H1 (cell line): ENCODE data around the gene LPCAT1. TPM values are rescaled to one million over a fixed set of nuclear protein-coding genes. Genes with fewer than 3 reads are reported as not detected.
A peak's percentile ranks its signal among the peaks of the same experiment; 100 is the strongest.

Experiments used
- CTCF ChIA-PET: fragments of 300-600 bp; sonication (Branson Sonifier 250); formaldehyde crosslinking; loops from one replicate; lab custom pipeline; 2021; ENCODE audit not compliant: partially characterized antibody; lab: Charles Lee
- POLR2A ChIA-PET: fragments of 300-600 bp; sonication (Branson Sonifier 250); formaldehyde crosslinking; loops from one replicate; lab custom pipeline; 2021; ENCODE audit warnings: inconsistent platforms; ENCODE audit not compliant: partially characterized antibody; lab: Charles Lee
- DNase-seq, 2 experiments: peaks; one replicate each; pipeline versions ENCODE4 v3.0.0 to v3.0.0-alpha.2; 2010 to 2022; ENCODE audit warnings: low spot score in 2 of 2, low read depth in 1 of 2, mixed read lengths in 1 of 2
- FAIRE-seq: peaks from 2 replicates; lab custom pipeline; 2011; peaks lifted over from hg19 to GRCh38; lab: Jason Lieb, UNC
- H2AFZ ChIP-seq: 2 replicates; pipeline ENCODE4 v1.8.1; 2012; ENCODE audit warnings: low read length, inconsistent platforms
- H2AK5ac ChIP-seq: 2 replicates; pipeline ENCODE4 v1.6.1; 2013; ENCODE audit warnings: low read depth, low read length
- H2BK120ac ChIP-seq: replicated peaks from 2 replicates; pipeline ENCODE3; 2013; ENCODE audit warnings: low read depth, low read length, inconsistent platforms
- H2BK12ac ChIP-seq: 2 replicates; pipeline ENCODE4 v1.6.1; 2013; ENCODE audit warnings: low read depth, low read length
- H2BK15ac ChIP-seq: 2 replicates; pipeline ENCODE4 v1.6.1; 2013; ENCODE audit warnings: low read length
- H2BK20ac ChIP-seq: 2 replicates; pipeline ENCODE4 v1.6.1; 2013; ENCODE audit warnings: low read length
- H2BK5ac ChIP-seq: 2 replicates; pipeline ENCODE4 v1.6.1; 2013; ENCODE audit warnings: low read depth, low read length
- H3K14ac ChIP-seq: 2 replicates; pipeline ENCODE4 v1.6.1; 2013; ENCODE audit warnings: inconsistent platforms; ENCODE audit not compliant: insufficient read length
- H3K18ac ChIP-seq: 2 replicates; pipeline ENCODE4 v1.6.1; 2013; ENCODE audit warnings: low read length; ENCODE audit errors: extremely low read depth
- H3K23ac ChIP-seq: 2 replicates; pipeline ENCODE4 v1.6.1; 2013; ENCODE audit warnings: inconsistent platforms; ENCODE audit not compliant: insufficient read length
- H3K23me2 ChIP-seq: 2 replicates; pipeline ENCODE4 v1.6.1; 2013; ENCODE audit warnings: low read depth, low read length
- H3K27ac ChIP-seq: 2 replicates; pipeline ENCODE4 v1.6.1; 2011; ENCODE audit warnings: low read depth, low read length, inconsistent platforms
- H3K27me3 ChIP-seq, 4 experiments: replicated peaks in 1 of 4; 1 replicate in 1 of 4; 2 replicates in 3 of 4; pipeline versions ENCODE4 v1.6.1 to v1.8.1; 2011 to 2013; ENCODE audit warnings: low read length in 3 of 4, mild to moderate bottlenecking in 3 of 4, inconsistent platforms in 2 of 4, mixed read lengths in 2 of 4, moderate library complexity in 1 of 4; ENCODE audit not compliant: control insufficient read depth in 3 of 4, insufficient read depth in 3 of 4; ENCODE audit errors: extremely low read depth in 1 of 4
- H3K36me3 ChIP-seq, 4 experiments: 2 replicates each; pipeline versions ENCODE4 v1.6.1 to v1.8.1; 2011 to 2013; ENCODE audit warnings: mild to moderate bottlenecking in 4 of 4, low read length in 3 of 4, moderate library complexity in 2 of 4, control low read depth in 1 of 4, inconsistent platforms in 1 of 4; ENCODE audit not compliant: insufficient read depth in 4 of 4, control insufficient read depth in 2 of 4
- H3K4ac ChIP-seq: replicated peaks from 2 replicates; pipeline ENCODE3; 2013; ENCODE audit warnings: low read length, low read depth, mixed read lengths, inconsistent platforms; ENCODE audit not compliant: insufficient read length
- H3K4me1 ChIP-seq, 4 experiments: replicated peaks in 1 of 4; 1 replicate in 1 of 4; 2 replicates in 3 of 4; pipeline versions ENCODE4 v1.6.1 to v1.8.1; 2011 to 2013; ENCODE audit warnings: low read length in 3 of 4, inconsistent platforms in 2 of 4, mixed read lengths in 1 of 4; ENCODE audit not compliant: insufficient read depth in 4 of 4, control insufficient read depth in 3 of 4
- H3K4me2 ChIP-seq, 2 experiments: 2 replicates each; pipeline versions ENCODE4 v1.6.1 to v1.8.1; 2011 to 2013; ENCODE audit warnings: low read depth in 2 of 2, low read length in 2 of 2, control low read depth in 1 of 2, inconsistent platforms in 1 of 2, mild to moderate bottlenecking in 1 of 2; ENCODE audit not compliant: insufficient read depth in 1 of 2
- H3K4me3 ChIP-seq, 4 experiments: fragments of 200-600, 300-600 bp in 1 of 4; sonication (generic), shearing (Covaris generic), sonication (Bioruptor Twin) in 1 of 4; 2 replicates each; pipeline versions ENCODE4 v1.5.1 to v1.8.1; 2011 to 2016; ENCODE audit warnings: low read length in 4 of 4, low read depth in 3 of 4, control low read depth in 2 of 4, inconsistent platforms in 2 of 4, mild to moderate bottlenecking in 2 of 4, mixed read lengths in 1 of 4, moderate library complexity in 1 of 4; ENCODE audit not compliant: insufficient read depth in 2 of 4; ENCODE audit errors: extremely low read depth in 1 of 4
- H3K56ac ChIP-seq: replicated peaks from 2 replicates; pipeline ENCODE3; 2013; ENCODE audit warnings: low read depth, mild to moderate bottlenecking, mixed read lengths, low read length, inconsistent platforms; ENCODE audit not compliant: insufficient read length
- H3K79me1 ChIP-seq: 2 replicates; pipeline ENCODE4 v1.6.1; 2013; ENCODE audit warnings: low read depth, low read length, control low read depth
- H3K79me2 ChIP-seq, 2 experiments: 2 replicates each; pipeline versions ENCODE4 v1.6.1 to v1.8.1; 2012 to 2013; ENCODE audit warnings: low read length in 2 of 2, mild to moderate bottlenecking in 2 of 2, inconsistent platforms in 1 of 2; ENCODE audit not compliant: insufficient read depth in 2 of 2, control insufficient read depth in 1 of 2
- H3K9ac ChIP-seq, 4 experiments: replicated peaks in 1 of 4; 1 replicate in 1 of 4; 2 replicates in 3 of 4; pipeline versions ENCODE4 v1.6.1 to v1.8.1; 2011 to 2013; ENCODE audit warnings: low read depth in 3 of 4, low read length in 3 of 4, control low read depth in 2 of 4, mild to moderate bottlenecking in 2 of 4, moderate library complexity in 2 of 4, inconsistent platforms in 1 of 4; ENCODE audit errors: extremely low read depth in 1 of 4
- H3K9me3 ChIP-seq, 2 experiments: 2 replicates each; pipeline versions ENCODE4 v1.6.1 to v1.8.1; 2012 to 2013; ENCODE audit warnings: mild to moderate bottlenecking in 2 of 2, moderate library complexity in 2 of 2, control low read depth in 1 of 2, inconsistent platforms in 1 of 2, low read depth in 1 of 2, low read length in 1 of 2, mixed read lengths in 1 of 2; ENCODE audit not compliant: insufficient read depth in 2 of 2
- H4K20me1 ChIP-seq, 2 experiments: replicated peaks in 1 of 2; 2 replicates each; pipeline versions ENCODE3 to v1.8.1; 2011 to 2013; ENCODE audit warnings: inconsistent platforms in 2 of 2, low read length in 2 of 2, mild to moderate bottlenecking in 1 of 2; ENCODE audit not compliant: insufficient read depth in 2 of 2, control insufficient read depth in 1 of 2
- H4K5ac ChIP-seq: 2 replicates; pipeline ENCODE4 v1.6.1; 2013; ENCODE audit warnings: low read length, low read depth, mixed read lengths, inconsistent platforms; ENCODE audit not compliant: insufficient read length
- H4K8ac ChIP-seq: 2 replicates; pipeline ENCODE4 v1.8.0; 2013; ENCODE audit warnings: mild to moderate bottlenecking, moderate library complexity, low read length, inconsistent platforms; ENCODE audit not compliant: insufficient read depth; ENCODE audit errors: extremely low read depth
- H4K91ac ChIP-seq: replicated peaks from 2 replicates; pipeline ENCODE3; 2013; ENCODE audit warnings: low read length, mixed read lengths, inconsistent platforms; ENCODE audit not compliant: insufficient read length
- WGBS, 2 experiments: shearing (Covaris generic) in 1 of 2; methylation state at CpG; one replicate each; pipeline versions ENCODE4 v1.1.6 to v1.1.7; 2013 to 2015; ENCODE audit warnings: low lambda C conversion rate in 2 of 2, mixed read lengths in 2 of 2, inconsistent platforms in 1 of 2, low coverage in 1 of 2, missing lambda C conversion rate in 1 of 2; ENCODE audit not compliant: insufficient replicate concordance in 2 of 2, insufficient coverage in 1 of 2, insufficient read length in 1 of 2; ENCODE audit errors: extremely low coverage in 1 of 2, missing lambda C conversion rate in 1 of 2; 5-methylcytosine and 5-hydroxymethylcytosine counted together
- polyA plus RNA-seq, 7 experiments: library from polyadenylated mRNA; depleted of rRNA in 3 of 7; stranded (reverse) in 5 of 7; unstranded in 2 of 7; fragments of >200 nt in 5 of 7; fragments of 200-250 nt in 2 of 7; gene quantifications; 1 replicate in 5 of 7; 2 replicates in 1 of 7; 4 replicates in 1 of 7; pipeline versions ENCODE4 v1.2.1 to v1.2.3, GENCODE V29; 2011 to 2013; ENCODE audit warnings: missing spikeins in 2 of 7, mixed read lengths in 2 of 7
- total RNA-seq: library from RNA; stranded (reverse); fragmentation: NEBNext Ultra II Directional; extraction: Animal tissue kit (Norgen Biotek cat#: 25700); gene quantifications from 2 replicates; pipeline ENCODE4 v1.2.1, GENCODE V29; 2021

The LPCAT1 gene
- total and polyA plus RNA-seq, 2 of the 8 experiments (the other 6 are each of a cell fraction or from before 2014, with no cell fraction given): 107 to 260 TPM

GRCh38 chr5:1553539-1554409, 30.0 kb upstream of the LPCAT1 start:
- Histone ChIP-seq H2BK12ac (no peak overlapping the region), H2AFZ (no peak overlapping the region), H3K79me2 (no peaks in the 10 kb centered on the region), H3K36me3 (no peaks in the 10 kb centered on the region), H3K9ac (no peak overlapping the region), H3K56ac (no peak overlapping the region), H3K4me3 (no peak overlapping the region), H3K4me1 (no peaks in the 10 kb centered on the region; a peak in 1 of 7 replicates), H3K23ac (no peak overlapping the region), H2BK20ac (no peak overlapping the region), H3K4me2 (no peak overlapping the region), H3K9me3 (no peaks in the 10 kb centered on the region), H3K27me3 (no peaks in the 10 kb centered on the region), H2BK15ac (no peak overlapping the region), H4K20me1 (no peaks in the 10 kb centered on the region), H3K23me2 (no peaks in the 10 kb centered on the region), H2BK120ac (no peak overlapping the region), H3K27ac (no peak overlapping the region), H4K91ac (no peak overlapping the region), H2AK5ac (no peak overlapping the region), H4K8ac (no peak overlapping the region), H3K79me1 (no peaks in the 10 kb centered on the region), H4K5ac (no peak overlapping the region), H3K4ac (no peak overlapping the region), H3K18ac (no peak overlapping the region), H2BK5ac (no peak overlapping the region), H3K14ac (no peak overlapping the region)
- peak in 1 of 2 experiments; percentile 38 for DNase-seq
- FAIRE-seq: no peak
- 90% methylated on average over 20 of the region's 21 CpGs; no CpG with 5 or more reads in 1 of the 2 experiments for WGBS, 2 experiments
- ChIA-PET CTCF (interaction anchor here (0.6 to 2.3 kb wide), 10 partner anchors 10 to 669 kb away, joined by 3 to 5 read pairs (median 4); no protein-coding TSS in a partner anchor), POLR2A (interaction anchor here (1.6 kb wide), 1 partner anchor 10 kb away, joined by 6 read pairs; no protein-coding TSS in a partner anchor)
